Upper lobe of left lung (tissue), 6 donors: ENCODE results near the gene ATG101. TPM values are rescaled to one million over a fixed set of nuclear protein-coding genes. Genes with fewer than 3 reads are reported as not detected.

Experiments used
- ATAC-seq, 2 donors: fragments of 200-7000 bp; cut with Tn5 transposase; one replicate each; pipeline ENCODE4 v1.9.1; 2022; ENCODE audit warnings: mild to moderate bottlenecking in 2 of 2, moderate library complexity in 2 of 2; ENCODE audit not compliant: low FRiP score in 2 of 2
- DNase-seq, 2 donors: peaks; one replicate each; pipeline ENCODE4 v3.0.0-alpha.2; 2019 to 2020
- H3K27ac ChIP-seq, 4 donors: fragments of 200-600 bp; sonication (generic); one replicate each; pipeline ENCODE4 v1.5.1; 2016 to 2019
- H3K27me3 ChIP-seq, 4 donors: fragments of 200-600 bp; sonication (generic); one replicate each; pipeline ENCODE4 v1.5.1; 2017 to 2019
- H3K36me3 ChIP-seq, 4 donors: fragments of 200-600 bp; sonication (generic); one replicate each; pipeline ENCODE4 v1.5.1; 2016 to 2019
- H3K4me1 ChIP-seq, 4 donors: fragments of 200-600 bp; sonication (generic); one replicate each; pipeline ENCODE4 v1.5.1; 2018 to 2019
- H3K4me3 ChIP-seq, 4 donors: fragments of 200-600 bp; sonication (generic); one replicate each; pipeline ENCODE4 v1.5.1; 2017 to 2019; ENCODE audit warnings: mild to moderate bottlenecking in 2 of 4, moderate library complexity in 1 of 4
- H3K9me3 ChIP-seq, 4 donors: fragments of 200-600 bp; sonication (generic); one replicate each; pipeline ENCODE4 v1.5.1; 2018 to 2019
- CTCF ChIP-seq, 6 experiments: fragments of 450-650 bp in 4 of 6; fragments of 200-600 bp in 2 of 6; sonication (generic) in 2 of 6; IDR thresholded peaks; one replicate each; pipeline ENCODE4 v1.5.1; 2016 to 2019; ENCODE audit warnings: antibody characterized with exemption in 6 of 6
- EP300 ChIP-seq, 4 donors: sonication (generic); formaldehyde crosslinking; IDR thresholded peaks; one replicate each; pipeline ENCODE4 v1.5.1; 2017; ENCODE audit warnings: antibody characterized with exemption in 4 of 4, control low read depth in 2 of 4
- POLR2A ChIP-seq, 4 donors: fragments of 450-650 bp; IDR thresholded peaks; one replicate each; pipeline ENCODE4 v1.5.1; 2016 to 2017; ENCODE audit warnings: antibody characterized with exemption in 4 of 4, mild to moderate bottlenecking in 2 of 4
- POLR2AphosphoS5 ChIP-seq, 2 donors: sonication (generic); formaldehyde crosslinking; IDR thresholded peaks; one replicate each; pipeline ENCODE4 v1.5.1; 2017; ENCODE audit warnings: antibody characterized with exemption in 2 of 2
- WGBS, 2 donors: methylation state at CpG; one replicate each; pipeline ENCODE4 v1.1.5; 2017 to 2018; 5-methylcytosine and 5-hydroxymethylcytosine counted together
- total RNA-seq, 6 donors: library from RNA; depleted of rRNA in 4 of 6; stranded (reverse); fragments of >200 nt in 4 of 6; gene quantifications; one replicate each; pipeline versions ENCODE4 v1.1.0 to v1.2.1, GENCODE V29; 2016 to 2021
- donor health status: DM: no; HTN: no; CAD: no; lungs with moderate emphysema.
- donor health status: DM: no; HTN: yes; CAD: no; lungs with severe emphysema.

ATG101 gene
- total RNA-seq, 6 donors from 2014 or later: 17.8 to 74.8 (median 35.9) TPM

- Histone ChIP-seq H3K27me3 (no peaks in the 10 kb centered on the region), H3K4me3 (no peak overlapping the region), H3K4me1 (no peaks in the 10 kb centered on the region), H3K27ac (no peak overlapping the region), H3K36me3 (no peaks in the 10 kb centered on the region), H3K9me3 (no peaks in the 10 kb centered on the region)
- ATAC-seq (no peak), DNase-seq (peak in 1 of 2 donors; percentile 36)
- TF ChIP-seq POLR2AphosphoS5 (IDR thresholded peaks at IDR 0.05) (no peak), EP300 (IDR thresholded peaks at IDR 0.05) (no peak), CTCF (IDR thresholded peaks at IDR 0.05) (no peak), POLR2A (IDR thresholded peaks at IDR 0.05) (no peak)
- WGBS, 2 donors: 84 to 85% methylated on average over 11 of the region's 11 CpGs
Observed at GRCh38 chr12:52089491-52089890, 19.7 kb downstream of the ATG101 start.

GRCh38 chr12:52090291-52090690 is 20.5 kb downstream of the ATG101 start:
- H3K27ac ChIP-seq: no peak overlapping the region
- no peaks in the 10 kb centered on the region for H3K4me1 ChIP-seq
- TF ChIP-seq CTCF (IDR thresholded peaks at IDR 0.05) (no peak), EP300 (IDR thresholded peaks at IDR 0.05) (no peak)
- no peaks in the 10 kb centered on the region for H3K36me3 ChIP-seq
- no peaks in the 10 kb centered on the region for H3K27me3 ChIP-seq
- DNase-seq: peak in 1 of 2 donors; percentile 42
- no peak overlapping the region for H3K4me3 ChIP-seq
- 72 to 82% methylated on average over 10 of the region's 10 CpGs for WGBS, 2 donors
- H3K9me3 ChIP-seq: no peaks in the 10 kb centered on the region
- no peak for ATAC-seq

DNA sequence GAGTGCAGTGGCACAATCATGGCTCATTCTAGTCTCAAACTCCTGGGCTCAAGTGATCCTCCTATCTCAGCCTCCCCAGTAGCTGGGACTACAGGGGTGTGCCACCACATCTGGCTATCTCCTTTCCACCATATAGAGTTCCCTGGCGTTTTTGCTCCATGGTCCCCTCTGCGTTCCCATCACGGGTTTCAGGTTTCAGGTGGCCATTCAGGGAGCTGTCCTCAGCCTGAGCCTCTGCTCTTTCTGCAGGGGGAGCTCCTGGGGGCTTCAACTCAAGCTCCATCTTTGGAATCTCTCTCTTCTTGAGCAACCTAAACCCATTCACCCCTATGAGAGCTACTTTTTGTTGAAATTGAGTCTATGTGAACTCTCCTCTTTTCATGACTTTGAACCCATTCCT is 21.3 kb downstream of the ATG101 start:
- Histone ChIP-seq H3K27ac (no peak overlapping the region), H3K4me3 (no peak overlapping the region), H3K36me3 (no peaks in the 10 kb centered on the region), H3K27me3 (no peaks in the 10 kb centered on the region), H3K4me1 (no peaks in the 10 kb centered on the region), H3K9me3 (no peaks in the 10 kb centered on the region)
- no peak for DNase-seq
- WGBS, 2 donors: 15 to 27% methylated on average over 3 of the region's 3 CpGs
- no peak for ATAC-seq
- TF ChIP-seq EP300 (IDR thresholded peaks at IDR 0.05) (no peak), CTCF (IDR thresholded peaks at IDR 0.05) (no peak), POLR2AphosphoS5 (IDR thresholded peaks at IDR 0.05) (no peak)

- DNase-seq (no peak), ATAC-seq (no peak)
- Histone ChIP-seq H3K9me3 (no peaks in the 10 kb centered on the region), H3K36me3 (no peaks in the 10 kb centered on the region), H3K27ac (no peak overlapping the region), H3K4me3 (no peak overlapping the region), H3K4me1 (no peaks in the 10 kb centered on the region), H3K27me3 (no peaks in the 10 kb centered on the region)
- TF ChIP-seq POLR2AphosphoS5 (IDR thresholded peaks at IDR 0.05) (no peak), POLR2A (IDR thresholded peaks at IDR 0.05) (no peak), CTCF (IDR thresholded peaks at IDR 0.05) (no peak), EP300 (IDR thresholded peaks at IDR 0.05) (no peak)
- WGBS, 2 donors: 49 to 78% methylated on average over 8 of the region's 8 CpGs
Observed at GRCh38 chr12:52091869-52092268, 22.1 kb downstream of the ATG101 start.

GRCh38 chr12:52093346-52093745 is 23.6 kb downstream of the ATG101 start:
- ATAC-seq: no peak
- no peaks in the 10 kb centered on the region for H3K4me1 ChIP-seq
- H3K27ac ChIP-seq: no peak overlapping the region
- DNase-seq: no peak
- no peaks in the 10 kb centered on the region for H3K36me3 ChIP-seq
- WGBS, 2 donors: 78 to 82% methylated on average over 7 of the region's 7 CpGs
- no peak overlapping the region for H3K4me3 ChIP-seq
- H3K27me3 ChIP-seq: no peaks in the 10 kb centered on the region
- no peaks in the 10 kb centered on the region for H3K9me3 ChIP-seq
- TF ChIP-seq POLR2A (IDR thresholded peaks at IDR 0.05) (no peak), EP300 (IDR thresholded peaks at IDR 0.05) (no peak), POLR2AphosphoS5 (IDR thresholded peaks at IDR 0.05) (no peak), CTCF (IDR thresholded peaks at IDR 0.05) (no peak)
